Astrocyte of the spinal cord (primary cell): ENCODE measurements around the gene SNRNP40.

Experiments used
- DNase-seq: peaks from one replicate; pipeline ENCODE4 v3.0.0; 2011; ENCODE audit warnings: low read depth, low spot score
- H3K4me3 ChIP-seq: 2 replicates; pipeline ENCODE4 v1.5.1; 2011; ENCODE audit warnings: low read depth, mild to moderate bottlenecking, low read length, moderate library complexity
- CTCF ChIP-seq: IDR thresholded peaks from 2 replicates; pipeline ENCODE4 v1.5.1; 2012; ENCODE audit warnings: low read depth, mild to moderate bottlenecking, low read length, inconsistent platforms
- in situ Hi-C: cut with HindIII; loops from 2 replicates; pipeline ENCODE4 v1.10.0; 2017; ENCODE audit warnings: low sequenced_read_pairs

SNRNP40 gene

GRCh38 chr1:31234123-31234708 is 62.4 kb downstream of the SNRNP40 start:
- DNase-seq, result no peak
- in situ Hi-C loops, result no loop called here
- no peak overlapping the region for H3K4me3 ChIP-seq
- TF ChIP-seq CTCF, result no peak

GRCh38 chr1:31232689-31233088 is 63.9 kb downstream of the SNRNP40 start:
- no peak for TF ChIP-seq CTCF
- in situ Hi-C loops, result no loop called here
- DNase-seq, result no peak
- H3K4me3 ChIP-seq, result no peak overlapping the region

GRCh38 chr1:31231802-31232201 is 64.8 kb downstream of the SNRNP40 start:
- in situ Hi-C loops, result no loop called here
- H3K4me3 ChIP-seq, result no peak overlapping the region
- TF ChIP-seq CTCF, result no peak
- no peak for DNase-seq

GRCh38 chr1:31230378-31230777 is 66.2 kb downstream of the SNRNP40 start:
- H3K4me3 ChIP-seq, result no peak overlapping the region
- TF ChIP-seq CTCF, result no peak
- in situ Hi-C loops, result no loop called here
- DNase-seq, result no peak

GRCh38 chr1:31228986-31229385 is 67.6 kb downstream of the SNRNP40 start:
- H3K4me3 ChIP-seq, result no peak overlapping the region
- no peak for DNase-seq
- TF ChIP-seq CTCF, result no peak
- in situ Hi-C loops, result no loop called here

- no peak overlapping the region for H3K4me3 ChIP-seq
- in situ Hi-C loops, result no loop called here
- TF ChIP-seq CTCF, result no peak
- no peak for DNase-seq
These were observed 68.6 kb downstream of the SNRNP40 start for GRCh38 chr1:31227891-31228568.
